GM21423 (cell line): ENCODE measurements around the gene ELMOD2.

Source experiments
- ATAC-seq: cut with Tn5 transposase; IDR thresholded peaks from one replicate; pipeline ENCODE4 v1.9.1; 2021; ENCODE audit warnings: mild to moderate bottlenecking, moderate library complexity; ENCODE audit not compliant: unreplicated experiment

The ELMOD2 gene

GRCh38 chr4:140579278-140579677, 55.3 kb downstream of the ELMOD2 start:
- no peak for ATAC-seq

GRCh38 chr4:140581078-140581477, 57.1 kb downstream of the ELMOD2 start:
- no peak for ATAC-seq

GRCh38 chr4:140584439-140584838, 60.5 kb downstream of the ELMOD2 start:
- ATAC-seq = no peak

- peak; percentile 52 for ATAC-seq
Measured at GRCh38 chr4:140595065-140595464, 71.1 kb downstream of the ELMOD2 start.

- no peak for ATAC-seq
Measured at GRCh38 chr4:140600408-140600807, 76.4 kb downstream of the ELMOD2 start.

GRCh38 chr4:140602714-140603113, 78.7 kb downstream of the ELMOD2 start:
- no peak for ATAC-seq

GRCh38 chr4:140603286-140603685, 79.3 kb downstream of the ELMOD2 start:
- ATAC-seq = no peak
